Heart left ventricle (tissue), 13 donors: ENCODE measurements around the gene WDR70.

Source experiments
- POLR2A ChIP-seq, 2 donors: fragments of 450-650 bp; IDR thresholded peaks; one replicate each; pipeline ENCODE4 v1.6.1; 2017; ENCODE audit warnings: antibody characterized with exemption in 2 of 2, mild to moderate bottlenecking in 2 of 2, moderate library complexity in 2 of 2
- TF ChIP-seq, protein P1 (sequence below), 12 donors: fragments of 200-600 bp; sonication (generic) in 4 of 12; IDR thresholded peaks; one replicate each; pipeline versions ENCODE4 v1.5.0 to v1.8.0; 2018 to 2022; ENCODE audit warnings: antibody characterized with exemption in 12 of 12, mild to moderate bottlenecking in 5 of 12
- donor health status: ischemic (EF 13 %, LVEDD 7.1; RV severe dilation, severe dysfunction).
- donor health status: DM: no; HTN: yes; CAD: no.
- donor health status: DM: no; HTN: no; CAD: no.
- donor health status: ischemic (EF 25% LVEDD 6.9; RV normal size, moderate dysfunction).
- donor health status: ischemic (EF 25% LVEDD 5.7; RV mildly dilated, moderate dysfunction).
- donor health status: ischemic (EF 35%, LVEDD 5.7; RV mildly dilated, moderate dysfunction).
- donor health status: nonischemic (EF 11% LVEDD 7.7; RV severe dilation, severe dysfunction).
- donor health status: DM: yes; HTN: yes; CAD: no.
- donor health status: PGD.
- donor health status: ischemic (EF 29% LVEDD 5.4; RV normal size, mild dysfunction).
- donor health status: nonischemic (EF 23%, LVEDD 6.1; RV moderate dilation, normal function).

GRCh38 chr5:37604290-37604689 lies 225.2 kb downstream of the WDR70 start:
- TF ChIP-seq, protein P1, sequence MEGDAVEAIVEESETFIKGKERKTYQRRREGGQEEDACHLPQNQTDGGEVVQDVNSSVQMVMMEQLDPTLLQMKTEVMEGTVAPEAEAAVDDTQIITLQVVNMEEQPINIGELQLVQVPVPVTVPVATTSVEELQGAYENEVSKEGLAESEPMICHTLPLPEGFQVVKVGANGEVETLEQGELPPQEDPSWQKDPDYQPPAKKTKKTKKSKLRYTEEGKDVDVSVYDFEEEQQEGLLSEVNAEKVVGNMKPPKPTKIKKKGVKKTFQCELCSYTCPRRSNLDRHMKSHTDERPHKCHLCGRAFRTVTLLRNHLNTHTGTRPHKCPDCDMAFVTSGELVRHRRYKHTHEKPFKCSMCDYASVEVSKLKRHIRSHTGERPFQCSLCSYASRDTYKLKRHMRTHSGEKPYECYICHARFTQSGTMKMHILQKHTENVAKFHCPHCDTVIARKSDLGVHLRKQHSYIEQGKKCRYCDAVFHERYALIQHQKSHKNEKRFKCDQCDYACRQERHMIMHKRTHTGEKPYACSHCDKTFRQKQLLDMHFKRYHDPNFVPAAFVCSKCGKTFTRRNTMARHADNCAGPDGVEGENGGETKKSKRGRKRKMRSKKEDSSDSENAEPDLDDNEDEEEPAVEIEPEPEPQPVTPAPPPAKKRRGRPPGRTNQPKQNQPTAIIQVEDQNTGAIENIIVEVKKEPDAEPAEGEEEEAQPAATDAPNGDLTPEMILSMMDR (IDR thresholded peaks at IDR 0.05): no peak
- TF ChIP-seq POLR2A (IDR thresholded peaks at IDR 0.05): no peak
